ENCODE results near the gene HEXA.
A peak's percentile ranks its signal among the peaks of the same experiment; 100 is the strongest.
"Not testable (repeated sequence)": the region's sequence is repeated elsewhere in the genome, so short reads cannot be mapped to it uniquely, and the experiment has no call there.

The HEXA gene

DNA sequence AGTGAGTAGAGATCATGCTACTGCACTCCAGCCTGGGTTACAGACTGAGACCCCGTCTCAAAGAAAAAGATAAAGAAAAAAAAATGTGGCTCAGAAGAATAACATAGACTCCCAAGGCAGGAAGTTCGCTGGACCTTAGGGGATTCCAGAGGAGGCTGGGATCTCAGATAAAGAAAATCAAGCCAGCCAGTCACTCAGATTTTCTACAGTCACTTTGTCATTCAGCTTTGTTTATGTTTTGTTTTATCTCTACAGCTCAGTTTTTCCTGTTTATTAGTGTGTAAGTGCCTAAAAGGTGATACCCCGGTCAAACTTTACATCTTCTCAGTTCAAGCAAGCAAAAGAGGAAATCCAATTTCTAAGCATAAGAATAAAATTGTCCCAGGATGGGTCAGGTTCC is 28.5 kb upstream of the HEXA start:
- H3K4me3 ChIP-seq (ENCODE audit: extremely low read depth, insufficient read depth, low read length, poor library complexity, severe bottlenecking): no peak overlapping the region
- WGBS, 2 experiments (ENCODE audit: insufficient coverage in 2 of 2): 33 to 67% methylated on average over 1 to 2 of the region's 3 CpGs

DNA sequence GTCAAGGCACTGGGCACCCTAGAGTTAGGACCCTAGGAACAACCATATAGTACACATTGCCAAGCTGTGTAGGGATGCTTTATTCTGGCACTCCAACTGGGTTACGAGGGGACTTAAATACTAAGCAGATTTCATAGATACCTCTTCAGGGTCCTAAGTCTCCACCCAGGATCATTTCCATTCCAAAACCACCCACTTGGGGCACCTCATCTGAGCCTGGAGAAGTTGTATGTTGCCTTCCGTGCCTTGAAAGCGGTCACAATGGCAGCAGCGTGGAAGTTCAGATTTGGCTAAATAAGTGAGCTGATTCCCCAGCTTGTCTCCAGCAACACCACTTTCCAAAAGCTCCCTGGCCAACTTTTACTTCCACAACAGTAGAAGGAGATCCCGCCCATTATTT is 26.9 kb upstream of the HEXA start:
- Histone ChIP-seq H3K27ac (ENCODE audit: low read depth, low read length, severe bottlenecking) (no peak overlapping the region), H3K9me3 (ENCODE audit: control insufficient read depth, low read length) (no peaks in the 10 kb centered on the region), H3K4me3 (ENCODE audit: extremely low read depth, insufficient read depth, low read length, poor library complexity, severe bottlenecking) (no peak overlapping the region), H3K4me1 (ENCODE audit: control insufficient read depth, insufficient read depth, low read length, poor library complexity, severe bottlenecking) (no peaks in the 10 kb centered on the region), H3K36me3 (ENCODE audit: control insufficient read depth, insufficient read depth, low read length) (no peaks in the 10 kb centered on the region)
- 84 to 100% methylated on average over 3 of the region's 5 CpGs for WGBS, 2 experiments (ENCODE audit: insufficient coverage in 2 of 2)

More for the DNA sequence above, 28.5 kb upstream of the HEXA start:
- Histone ChIP-seq H3K27ac (ENCODE audit: low read depth, low read length, severe bottlenecking) (peak overlapping the region; percentile 48), H3K4me1 (ENCODE audit: control insufficient read depth, insufficient read depth, low read length, poor library complexity, severe bottlenecking) (no peaks in the 10 kb centered on the region), H3K36me3 (ENCODE audit: control insufficient read depth, insufficient read depth, low read length) (no peaks in the 10 kb centered on the region), H3K9me3 (ENCODE audit: control insufficient read depth, low read length) (no peaks in the 10 kb centered on the region)

GRCh38 chr15:72398648-72399047 is 22.8 kb upstream of the HEXA start:
- no peak overlapping the region for H3K27ac ChIP-seq (ENCODE audit: low read depth, low read length, severe bottlenecking)
- no peaks in the 10 kb centered on the region for H3K36me3 ChIP-seq (ENCODE audit: control insufficient read depth, insufficient read depth, low read length)
- H3K9me3 ChIP-seq (ENCODE audit: control insufficient read depth, low read length): no peaks in the 10 kb centered on the region
- no peaks in the 10 kb centered on the region for H3K4me1 ChIP-seq (ENCODE audit: control insufficient read depth, insufficient read depth, low read length, poor library complexity, severe bottlenecking)
- no peak overlapping the region for H3K4me3 ChIP-seq (ENCODE audit: extremely low read depth, insufficient read depth, low read length, poor library complexity, severe bottlenecking)
- 86 to 88% methylated on average over 7 of the region's 7 CpGs for WGBS, 2 experiments (ENCODE audit: insufficient coverage in 2 of 2)

- Histone ChIP-seq H3K4me3 (ENCODE audit: extremely low read depth, insufficient read depth, low read length, poor library complexity, severe bottlenecking) (no peak within 1 kb of the TSS), H3K4me1 (ENCODE audit: control insufficient read depth, insufficient read depth, low read length, poor library complexity, severe bottlenecking) (no peaks in the 10 kb centered on the region), H3K36me3 (ENCODE audit: control insufficient read depth, insufficient read depth, low read length) (no peaks in the 10 kb centered on the region), H3K27ac (ENCODE audit: low read depth, low read length, severe bottlenecking) (no peak within 1 kb of the TSS), H3K9me3 (ENCODE audit: control insufficient read depth, low read length) (no peaks in the 10 kb centered on the region)
- 50 to 85% methylated on average over 1 to 4 of the region's 4 CpGs for WGBS, 2 experiments (ENCODE audit: insufficient coverage in 2 of 2)
Measured at GRCh38 chr15:72397796-72398588, 22.2 kb upstream of the HEXA start, which contains the start of gene TMEM202. Gene TMEM202 (plus strand): TSS chr15:72398305. CDS start chr15:72398327, 22 bp downstream.

- H3K9me3 ChIP-seq (ENCODE audit: control insufficient read depth, low read length); H3K36me3 ChIP-seq (ENCODE audit: control insufficient read depth, insufficient read depth, low read length); H3K27ac ChIP-seq (ENCODE audit: low read depth, low read length, severe bottlenecking); H3K4me1 ChIP-seq (ENCODE audit: control insufficient read depth, insufficient read depth, low read length, poor library complexity, severe bottlenecking); H3K4me3 ChIP-seq (ENCODE audit: extremely low read depth, insufficient read depth, low read length, poor library complexity, severe bottlenecking): not testable (repeated sequence)
- no CpG with 5 or more reads among the region's 24 CpGs for WGBS, 2 experiments (ENCODE audit: insufficient coverage in 2 of 2)
Measured at GRCh38 chr15:72396331-72396730, 20.5 kb upstream of the HEXA start.

- Histone ChIP-seq H3K36me3 (ENCODE audit: control insufficient read depth, insufficient read depth, low read length) (no peaks in the 10 kb centered on the region), H3K4me1 (ENCODE audit: control insufficient read depth, insufficient read depth, low read length, poor library complexity, severe bottlenecking) (no peaks in the 10 kb centered on the region), H3K9me3 (ENCODE audit: control insufficient read depth, low read length) (no peaks in the 10 kb centered on the region), H3K4me3 (ENCODE audit: extremely low read depth, insufficient read depth, low read length, poor library complexity, severe bottlenecking) (no peak overlapping the region), H3K27ac (ENCODE audit: low read depth, low read length, severe bottlenecking) (no peak overlapping the region)
- 67 to 100% methylated on average over 1 of the region's 3 CpGs for WGBS, 2 experiments (ENCODE audit: insufficient coverage in 2 of 2)
Measured at GRCh38 chr15:72389231-72389630, 13.4 kb upstream of the HEXA start.

GRCh38 chr15:72387741-72388140 is 11.9 kb upstream of the HEXA start:
- Histone ChIP-seq H3K9me3 (ENCODE audit: control insufficient read depth, low read length) (no peaks in the 10 kb centered on the region), H3K27ac (ENCODE audit: low read depth, low read length, severe bottlenecking) (no peak overlapping the region), H3K36me3 (ENCODE audit: control insufficient read depth, insufficient read depth, low read length) (no peaks in the 10 kb centered on the region), H3K4me1 (ENCODE audit: control insufficient read depth, insufficient read depth, low read length, poor library complexity, severe bottlenecking) (no peaks in the 10 kb centered on the region), H3K4me3 (ENCODE audit: extremely low read depth, insufficient read depth, low read length, poor library complexity, severe bottlenecking) (no peak overlapping the region)

- Histone ChIP-seq H3K27ac (ENCODE audit: low read depth, low read length, severe bottlenecking) (no peak overlapping the region), H3K36me3 (ENCODE audit: control insufficient read depth, insufficient read depth, low read length) (no peaks in the 10 kb centered on the region), H3K4me1 (ENCODE audit: control insufficient read depth, insufficient read depth, low read length, poor library complexity, severe bottlenecking) (no peaks in the 10 kb centered on the region), H3K4me3 (ENCODE audit: extremely low read depth, insufficient read depth, low read length, poor library complexity, severe bottlenecking) (no peak overlapping the region), H3K9me3 (ENCODE audit: control insufficient read depth, low read length) (no peaks in the 10 kb centered on the region)
- 72 to 89% methylated on average over 1 to 2 of the region's 2 CpGs for WGBS, 2 experiments (ENCODE audit: insufficient coverage in 2 of 2)
Measured at GRCh38 chr15:72382146-72382545, 6.3 kb upstream of the HEXA start.

DNA sequence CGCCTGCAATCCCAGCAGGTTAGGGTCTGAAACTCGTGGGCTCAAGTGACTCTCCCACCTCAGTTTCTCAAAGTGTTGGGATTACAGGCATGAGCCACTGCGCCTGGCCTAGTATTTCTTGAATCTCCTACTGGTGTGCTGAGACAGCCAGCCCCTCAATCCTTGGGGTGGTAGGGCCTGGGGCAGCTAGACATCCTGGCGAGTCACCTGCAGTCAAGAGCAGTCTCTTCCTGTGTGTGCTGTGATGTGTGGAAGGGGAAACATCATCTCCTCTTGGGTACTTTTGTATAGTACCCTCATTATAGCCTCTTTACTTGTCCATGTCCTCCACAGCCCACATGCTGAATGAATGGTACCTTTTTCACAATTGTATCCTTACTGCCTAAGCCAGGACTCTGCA is 4.9 kb upstream of the HEXA start:
- Histone ChIP-seq H3K4me1 (ENCODE audit: control insufficient read depth, insufficient read depth, low read length, poor library complexity, severe bottlenecking) (no peaks in the 10 kb centered on the region), H3K36me3 (ENCODE audit: control insufficient read depth, insufficient read depth, low read length) (no peaks in the 10 kb centered on the region), H3K27ac (ENCODE audit: low read depth, low read length, severe bottlenecking) (no peak overlapping the region), H3K4me3 (ENCODE audit: extremely low read depth, insufficient read depth, low read length, poor library complexity, severe bottlenecking) (no peak overlapping the region), H3K9me3 (ENCODE audit: control insufficient read depth, low read length) (no peaks in the 10 kb centered on the region)
- 69% methylated on average over 3 of the region's 4 CpGs; no CpG with 5 or more reads in 1 of the 2 experiments for WGBS, 2 experiments (ENCODE audit: insufficient coverage in 2 of 2)

DNA sequence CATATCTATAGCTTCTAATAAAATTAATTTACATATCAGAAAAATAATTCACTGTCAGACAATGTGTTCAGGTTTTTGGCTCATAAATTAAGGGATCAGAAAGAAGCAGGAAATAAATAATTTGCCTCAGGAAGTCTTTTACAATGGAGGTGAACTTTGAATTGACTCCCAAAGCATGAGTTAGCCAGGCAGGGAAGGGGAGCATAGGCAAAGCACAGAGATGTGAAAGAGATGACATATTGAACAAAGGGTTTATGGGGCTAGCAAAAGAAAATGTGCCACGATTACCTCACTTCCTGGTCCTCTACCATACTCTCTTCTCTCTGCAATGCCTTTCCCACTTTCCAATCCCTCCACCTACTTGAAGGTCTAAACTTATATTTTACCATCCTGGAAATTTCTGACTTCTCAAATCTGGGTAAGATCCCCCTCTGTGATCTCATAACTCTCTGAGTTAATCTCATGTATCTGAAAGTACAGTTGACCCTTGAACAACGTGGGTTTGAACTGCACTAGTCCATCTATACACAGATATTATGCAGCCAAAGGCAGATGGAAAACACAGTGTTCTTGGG is 4.1 kb upstream of the HEXA start:
- H3K4me1 ChIP-seq (ENCODE audit: control insufficient read depth, insufficient read depth, low read length, poor library complexity, severe bottlenecking): no peaks in the 10 kb centered on the region
- H3K4me3 ChIP-seq (ENCODE audit: extremely low read depth, insufficient read depth, low read length, poor library complexity, severe bottlenecking): no peak overlapping the region
- H3K27ac ChIP-seq (ENCODE audit: low read depth, low read length, severe bottlenecking): no peak overlapping the region
- H3K9me3 ChIP-seq (ENCODE audit: control insufficient read depth, low read length): no peaks in the 10 kb centered on the region
- 61 to 63% methylated on average over 2 of the region's 2 CpGs for WGBS, 2 experiments (ENCODE audit: insufficient coverage in 2 of 2)
- no peaks in the 10 kb centered on the region for H3K36me3 ChIP-seq (ENCODE audit: control insufficient read depth, insufficient read depth, low read length)

GRCh38 chr15:72379106-72379505 is 3.3 kb upstream of the HEXA start:
- not testable (repeated sequence) for H3K36me3 ChIP-seq (ENCODE audit: control insufficient read depth, insufficient read depth, low read length); H3K4me3 ChIP-seq (ENCODE audit: extremely low read depth, insufficient read depth, low read length, poor library complexity, severe bottlenecking); H3K4me1 ChIP-seq (ENCODE audit: control insufficient read depth, insufficient read depth, low read length, poor library complexity, severe bottlenecking); H3K27ac ChIP-seq (ENCODE audit: low read depth, low read length, severe bottlenecking); H3K9me3 ChIP-seq (ENCODE audit: control insufficient read depth, low read length)
- WGBS, 2 experiments (ENCODE audit: insufficient coverage in 2 of 2): 90 to 92% methylated on average over 2 to 3 of the region's 3 CpGs

Measured in mesodermal cell (in vitro differentiated cells).